Stimulated activated CD8-positive, alpha-beta memory T cell treated with anti-CD3 and anti-CD28 coated beads, Interleukin-7, amount 100 ng/mL, for 4 hours (primary cell): ENCODE results near the gene EDEM1.
A peak's percentile ranks its signal among the peaks of the same experiment; 100 is the strongest.
"Not testable (repeated sequence)": the region's sequence is repeated elsewhere in the genome, so short reads cannot be mapped to it uniquely, and the experiment has no call there.

Source experiments
- DNase-seq, 2 donors: peaks; one replicate each; pipeline ENCODE4 v3.0.0-alpha.2; 2020; ENCODE audit warnings: low read depth in 2 of 2

Gene EDEM1

DNA sequence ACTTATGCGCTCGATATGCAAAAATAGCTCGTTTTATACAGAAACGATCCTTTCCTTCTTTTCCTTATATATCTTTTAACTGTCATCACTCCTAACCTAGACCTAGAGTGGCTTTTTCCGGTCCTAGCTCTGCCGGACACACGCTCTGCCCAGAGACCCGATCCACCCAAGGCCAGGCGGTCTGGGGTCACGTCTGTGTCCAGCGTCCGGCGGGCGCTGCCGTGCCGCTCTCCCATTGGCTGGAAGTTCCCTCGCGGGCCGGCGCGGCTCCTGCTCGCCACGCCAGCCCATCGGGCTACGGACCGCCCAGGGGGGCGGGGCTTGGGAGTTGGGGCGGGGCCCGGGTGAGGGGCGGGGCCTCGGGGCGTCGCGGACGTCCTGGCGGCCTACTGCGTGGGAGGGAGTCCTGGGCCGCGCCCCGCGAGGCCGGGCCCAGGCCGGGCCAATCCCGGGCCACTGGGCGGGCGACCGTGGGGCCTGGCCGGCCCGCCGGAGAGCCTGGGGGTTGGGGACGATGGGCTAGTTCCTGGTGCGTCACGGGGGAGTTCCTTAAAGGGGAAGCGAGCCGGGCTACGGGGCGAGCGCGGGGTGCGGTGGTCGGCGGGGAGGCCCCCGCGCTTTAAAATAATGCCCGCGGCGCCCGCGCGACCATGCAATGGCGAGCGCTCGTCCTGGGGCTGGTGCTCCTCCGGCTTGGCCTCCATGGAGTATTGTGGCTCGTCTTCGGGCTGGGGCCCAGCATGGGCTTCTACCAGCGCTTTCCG is at the start of gene EDEM1:
Gene EDEM1, plus strand, starts transcription at position 552 of the 764 bp plus-strand sequence. Its CDS starts 99 bp downstream, at position 651.
- peak; percentile 81 to 89 for DNase-seq

DNA sequence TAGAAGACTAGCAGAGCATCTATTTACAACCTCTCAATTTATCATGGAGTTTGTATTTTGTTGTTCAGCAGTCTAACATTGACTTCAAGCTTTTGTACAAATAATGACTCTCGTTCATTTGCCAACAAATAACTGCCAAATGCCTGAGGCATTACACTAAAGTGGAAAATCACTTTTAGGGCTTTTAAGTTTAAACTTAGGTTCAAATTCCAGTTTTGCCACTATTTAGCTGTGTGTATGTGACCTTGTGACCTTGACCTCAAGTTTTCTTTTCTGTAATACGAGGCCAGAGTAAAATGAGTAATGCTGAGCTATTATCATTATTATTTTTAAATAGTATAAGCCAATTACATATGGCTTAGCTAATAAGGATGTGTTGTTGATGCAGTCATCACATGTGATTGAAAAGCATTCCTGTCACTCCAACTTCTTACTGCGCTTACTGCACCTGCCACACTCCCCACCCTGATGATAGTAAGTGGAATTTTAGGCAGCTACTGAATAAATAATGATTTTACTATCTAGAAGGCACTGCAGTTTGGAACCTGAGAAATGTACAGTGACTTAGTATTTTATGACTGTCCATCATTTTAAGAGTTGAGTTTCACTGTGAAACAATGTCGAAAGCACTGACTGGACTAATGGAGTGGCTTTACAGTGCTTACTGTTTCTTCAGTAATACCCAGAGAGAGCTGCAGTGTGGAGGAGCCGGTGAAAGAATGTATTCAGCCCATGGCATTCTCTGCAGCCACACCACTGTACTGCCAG is 49.1 kb upstream of the EDEM1 start:
- DNase-seq = no peak

DNA sequence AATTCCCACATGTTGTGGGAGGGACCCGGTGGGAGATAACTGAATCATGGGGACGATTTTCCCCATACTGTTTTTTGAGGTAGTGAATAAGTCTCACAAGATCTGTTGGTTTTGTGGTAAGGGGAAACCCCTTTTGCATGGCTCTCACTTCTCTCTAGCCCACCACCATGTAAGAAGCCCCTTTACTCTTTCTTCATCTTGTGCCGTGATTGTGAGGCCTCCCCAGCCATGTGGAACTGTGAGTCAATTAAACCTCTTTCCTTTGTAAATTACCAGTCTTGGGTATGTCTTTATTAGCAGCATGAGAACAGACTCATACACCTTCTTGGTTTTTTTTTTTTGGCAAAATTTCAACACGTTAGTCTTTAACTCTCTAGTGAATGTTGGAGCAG is 47.3 kb upstream of the EDEM1 start:
- no peak for DNase-seq

DNA sequence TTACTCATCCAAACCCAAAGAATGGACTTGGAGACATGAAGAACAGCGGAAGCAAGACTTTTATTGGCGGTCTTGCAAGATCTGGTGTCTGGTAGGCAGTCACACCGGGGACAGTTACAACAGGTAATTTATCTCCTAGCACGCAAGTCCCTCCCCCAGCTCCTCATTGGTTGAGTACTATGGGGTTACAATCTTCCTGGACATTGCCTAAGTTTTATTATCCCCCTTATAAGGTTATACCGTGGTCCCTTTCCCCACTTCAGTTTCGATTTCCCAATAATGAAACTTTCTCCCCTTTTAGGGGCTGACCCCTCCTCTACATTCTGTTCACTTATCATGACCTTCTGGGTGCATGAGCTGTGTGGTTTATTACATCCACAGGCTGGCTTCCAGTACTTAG is 46.7 kb upstream of the EDEM1 start:
- no peak for DNase-seq

DNA sequence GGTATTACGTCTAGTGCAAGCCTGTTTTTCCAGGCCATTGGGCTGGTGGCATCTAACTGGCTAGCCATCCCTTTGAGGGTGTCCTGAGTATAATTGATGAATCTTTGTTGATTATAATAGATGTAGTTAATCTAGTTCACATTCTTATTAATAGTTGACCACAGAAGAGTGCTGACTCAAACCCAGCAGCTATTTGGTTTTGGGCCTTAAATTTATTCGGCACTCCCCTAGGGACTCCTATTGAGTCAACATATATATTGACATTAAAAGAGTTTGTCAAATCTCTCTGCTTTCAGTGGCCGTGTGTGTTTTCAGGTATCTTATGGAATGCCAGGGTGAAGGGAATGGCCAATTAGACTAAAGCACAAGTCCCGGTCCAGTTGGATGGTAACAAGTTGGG is 45.7 kb upstream of the EDEM1 start:
- DNase-seq = no peak

DNA sequence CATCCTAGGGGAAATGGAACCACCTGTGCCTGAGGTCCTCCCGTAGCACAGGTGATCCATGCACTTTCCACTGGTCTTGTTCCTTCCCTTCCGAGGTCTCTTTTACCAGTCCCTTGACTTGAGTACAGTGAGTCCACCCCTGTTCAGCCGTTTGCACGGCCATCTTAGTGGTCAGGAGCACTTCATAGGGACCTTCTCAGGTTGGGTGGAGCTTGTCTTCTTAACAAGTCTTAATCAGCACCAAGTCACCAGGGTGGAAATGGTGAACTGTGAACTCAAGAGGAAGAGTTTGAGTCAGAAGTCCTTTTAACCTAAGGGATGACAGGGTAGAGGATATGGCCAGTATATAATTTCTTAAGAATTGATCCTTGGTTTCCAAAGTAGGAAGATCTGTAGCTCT is 44.0 kb upstream of the EDEM1 start:
- no peak for DNase-seq

DNA sequence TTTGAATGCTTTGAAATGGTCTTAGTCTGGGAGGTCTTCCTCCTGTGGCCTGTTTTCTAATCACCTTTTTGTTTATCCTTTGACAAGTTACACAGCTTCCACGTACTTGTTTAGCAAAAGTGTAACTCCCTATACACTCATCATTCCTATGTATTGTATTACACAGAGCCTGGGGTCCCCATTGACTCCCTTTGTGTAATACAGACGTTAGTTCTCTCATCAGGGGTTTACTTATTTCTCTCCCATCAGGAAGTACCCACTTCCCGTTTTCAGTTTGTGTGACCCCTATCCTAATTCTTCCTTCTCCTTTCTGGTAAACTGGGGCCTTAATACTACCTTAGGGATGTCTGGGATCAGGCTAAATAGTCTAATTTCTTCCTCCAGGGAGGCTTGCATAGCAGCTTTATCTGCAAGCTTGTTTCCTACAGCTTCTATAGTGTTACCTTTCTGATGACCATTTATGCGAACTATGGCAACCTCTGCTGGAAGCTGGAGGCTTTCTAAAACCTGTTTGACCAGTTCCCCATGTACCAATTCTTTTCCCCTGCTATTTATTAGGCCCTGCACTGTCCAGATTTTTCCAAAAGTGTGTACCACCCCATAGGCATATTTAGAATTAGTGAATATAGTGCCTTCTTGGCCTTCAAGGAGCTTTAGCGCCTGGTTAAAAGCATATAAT is 43.1 kb upstream of the EDEM1 start:
- DNase-seq = no peak

DNA sequence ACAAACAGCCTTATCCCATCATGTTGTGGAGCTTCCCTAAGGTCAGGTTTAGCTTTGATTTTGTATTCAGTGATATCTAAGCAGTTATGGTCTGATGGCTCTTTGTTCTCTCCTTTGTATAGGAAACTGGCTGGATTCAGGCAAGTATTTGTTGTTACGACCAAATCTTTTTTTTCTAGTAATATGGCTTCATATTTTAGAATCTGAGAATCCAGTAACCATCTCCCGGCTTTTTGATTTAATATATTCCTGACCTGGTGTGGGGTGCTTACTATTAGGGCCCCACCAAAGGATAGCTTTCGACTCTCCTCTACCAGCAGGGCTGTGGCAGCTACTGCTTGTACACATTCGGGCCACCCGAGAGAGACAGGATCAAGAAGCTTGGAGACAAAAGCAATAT is 42.4 kb upstream of the EDEM1 start:
- DNase-seq = no peak

DNA sequence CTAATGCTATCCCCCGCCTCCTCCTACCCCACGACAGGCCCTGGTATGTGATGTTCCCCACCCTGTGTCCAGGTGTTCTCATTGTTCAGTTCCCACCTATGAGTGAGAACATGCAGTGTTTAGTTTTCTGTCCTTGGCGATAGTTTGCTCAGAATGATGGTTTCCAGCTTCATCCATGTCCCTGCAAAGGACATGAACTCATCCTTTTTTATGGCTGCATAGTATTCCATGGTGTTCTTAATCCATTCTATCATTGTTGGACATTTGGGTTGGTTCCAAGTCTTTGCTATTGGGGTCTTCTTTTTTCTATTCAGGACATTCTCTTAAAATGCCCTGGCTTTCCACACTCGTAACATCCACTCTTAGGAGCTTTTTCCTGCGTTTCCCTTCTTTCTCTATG is 40.4 kb upstream of the EDEM1 start:
- not testable (repeated sequence) for DNase-seq

DNA sequence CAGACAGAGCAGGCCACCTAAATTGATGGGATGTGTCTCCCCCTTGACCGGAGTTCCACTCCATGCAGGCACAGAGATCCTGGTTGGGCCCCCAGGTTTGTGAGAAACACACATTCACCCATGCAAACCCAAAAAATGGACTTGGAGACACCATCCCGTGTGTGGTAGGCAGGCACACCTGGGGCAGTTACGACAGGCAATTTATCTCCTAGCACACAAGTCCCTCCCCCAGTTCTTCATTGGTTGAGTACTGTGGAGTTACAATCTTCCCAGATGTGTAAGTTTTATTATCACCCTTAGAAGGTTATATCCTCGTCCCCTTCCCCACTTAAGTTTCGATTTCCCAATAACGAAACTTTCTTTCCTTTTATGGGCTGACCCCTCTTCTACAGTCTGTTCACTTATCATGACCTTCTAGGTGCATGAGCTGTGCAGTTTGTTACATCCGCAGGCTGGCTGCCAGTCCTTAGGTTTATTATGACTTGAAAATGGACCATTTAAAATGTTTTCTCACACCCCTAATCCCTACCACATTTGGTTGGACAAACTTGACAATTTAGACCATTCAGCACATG is 38.1 kb upstream of the EDEM1 start:
- DNase-seq = no peak

DNA sequence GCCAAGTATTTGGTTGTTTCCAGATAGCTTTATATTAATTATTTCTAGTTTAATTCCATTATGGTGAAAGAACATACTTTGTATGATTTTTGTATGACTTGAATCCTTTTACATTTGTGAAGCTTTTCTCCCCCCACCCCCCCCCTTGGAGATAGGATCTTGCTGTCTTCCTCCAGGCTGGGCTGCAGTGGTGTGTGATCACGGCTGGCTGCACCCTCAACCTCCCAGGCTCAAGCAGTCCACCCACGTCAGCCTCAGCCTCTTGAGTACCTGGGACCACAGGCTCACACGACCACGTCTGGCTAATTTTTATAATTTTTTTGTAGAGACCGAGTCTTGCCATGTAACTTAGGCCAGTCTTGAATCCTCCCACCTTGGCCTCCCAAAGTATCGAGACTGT is 35.9 kb upstream of the EDEM1 start:
- no peak for DNase-seq

DNA sequence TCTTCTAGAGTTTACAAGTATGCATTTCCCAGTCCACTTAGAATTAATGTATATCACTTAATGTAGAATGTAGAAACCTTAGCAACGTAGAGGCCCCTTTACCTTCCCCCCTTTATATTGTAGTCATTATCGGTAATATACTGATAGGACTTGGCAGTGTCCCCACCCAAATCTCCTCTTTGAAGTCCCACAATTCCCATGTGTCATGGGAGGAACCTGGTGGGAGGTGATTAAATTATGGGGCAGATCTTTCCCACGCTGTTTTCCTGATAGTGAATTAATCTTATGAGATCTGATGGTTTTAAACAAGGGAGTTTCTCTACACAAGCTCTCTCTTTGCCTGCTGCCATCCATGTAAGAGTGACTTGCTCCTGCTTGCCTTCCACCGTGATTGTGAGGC is 34.4 kb upstream of the EDEM1 start:
- DNase-seq = no peak

DNA sequence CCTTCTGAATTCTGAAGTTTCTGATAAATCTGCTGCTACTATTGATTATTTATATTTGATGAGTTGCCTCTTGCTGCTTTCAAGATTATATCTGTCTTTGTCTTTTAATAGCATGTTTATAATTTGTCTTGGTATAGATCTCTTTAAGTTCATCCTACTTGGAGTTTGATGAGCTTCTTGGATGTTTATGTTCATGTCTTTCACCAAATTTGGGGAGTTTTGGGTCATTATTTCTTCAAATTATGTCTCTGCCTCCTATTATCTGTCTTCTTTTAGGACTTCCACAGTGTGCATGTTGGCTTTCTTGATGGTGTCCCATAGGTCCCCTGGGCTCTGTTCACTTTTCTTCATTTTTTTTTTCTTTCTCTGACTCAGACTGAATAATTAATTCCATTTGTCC is 32.3 kb upstream of the EDEM1 start:
- no peak for DNase-seq

DNA sequence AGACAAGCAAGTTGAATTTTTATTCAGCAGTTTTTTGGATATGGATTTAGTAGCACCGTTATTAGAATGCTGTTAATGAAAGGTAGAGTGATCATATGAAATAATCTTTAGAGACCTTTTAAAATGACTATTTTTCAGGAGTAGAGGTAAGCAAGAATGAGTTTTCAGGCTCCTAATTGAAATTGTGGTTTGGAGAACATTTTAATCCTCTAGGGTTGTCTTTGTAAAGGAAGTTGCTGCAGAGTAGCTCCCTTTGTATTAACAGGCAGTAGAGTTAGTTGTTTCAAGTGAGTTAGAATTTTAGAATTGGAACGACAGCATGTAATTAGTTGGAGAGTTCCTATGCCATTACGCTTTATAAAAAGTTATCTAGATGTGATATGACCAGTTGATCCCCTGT is 27.2 kb upstream of the EDEM1 start:
- DNase-seq = no peak

DNA sequence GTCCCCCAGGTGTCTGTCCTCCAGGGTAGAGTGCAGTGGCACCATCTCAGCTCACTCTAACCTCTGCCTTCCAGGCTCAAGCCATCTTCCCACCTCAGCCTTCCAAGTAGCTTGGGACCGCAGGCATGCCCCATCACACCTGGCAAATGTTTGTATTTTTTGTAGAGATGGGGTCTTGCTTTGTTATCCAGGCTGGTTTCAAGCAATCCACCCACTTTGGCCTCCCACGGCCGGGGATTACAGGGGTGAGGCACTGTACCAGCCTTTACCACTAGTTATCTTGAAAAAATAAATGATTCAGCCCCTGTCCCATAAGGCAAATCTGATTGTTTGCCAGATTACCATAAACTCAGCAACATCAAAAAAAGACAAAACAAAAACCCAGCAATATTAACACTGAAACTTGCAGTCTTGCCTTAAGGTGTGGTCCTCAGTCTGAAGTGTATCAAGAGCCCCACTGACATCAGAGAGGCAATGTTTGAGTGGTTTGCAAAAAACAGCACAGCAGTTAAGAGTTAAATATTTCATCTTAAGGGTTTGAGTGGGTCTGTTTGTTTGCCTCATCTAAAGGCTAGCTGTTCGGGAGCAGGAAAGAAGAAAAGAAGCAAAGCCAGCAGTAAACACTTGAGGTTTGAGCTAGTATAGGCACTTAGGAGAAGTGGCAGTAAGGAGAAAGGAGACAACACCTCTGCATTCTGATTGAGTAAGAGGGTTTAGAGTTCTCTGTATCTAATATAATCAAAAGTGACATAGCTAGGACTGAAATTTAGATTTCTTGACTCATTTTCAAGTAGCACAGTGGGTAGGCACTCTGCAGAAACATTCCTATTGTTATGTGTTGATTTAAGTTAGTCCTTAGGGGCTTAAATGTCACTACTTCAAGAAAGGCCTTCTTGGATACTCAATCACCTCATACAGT is 26.3 kb upstream of the EDEM1 start:
- DNase-seq = no peak

DNA sequence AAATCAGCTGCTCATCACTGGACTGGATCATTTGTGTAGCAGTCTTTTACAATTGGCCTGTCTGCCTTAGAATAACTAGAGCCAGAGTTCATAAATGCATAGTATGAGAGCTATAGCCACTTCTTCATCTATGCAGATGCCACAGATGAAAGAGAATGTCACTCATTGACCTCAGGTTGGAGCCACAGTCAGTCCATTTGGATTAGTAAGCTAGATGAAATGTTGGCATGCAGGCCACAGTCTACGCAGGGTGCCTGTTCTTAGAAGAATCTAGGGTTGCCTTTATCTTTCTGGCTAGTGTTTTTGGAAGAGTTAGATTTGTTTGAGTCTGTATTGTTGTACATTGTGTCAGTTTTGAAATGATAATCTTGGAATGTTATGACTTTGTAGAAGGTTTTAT is 25.4 kb upstream of the EDEM1 start:
- no peak for DNase-seq

DNA sequence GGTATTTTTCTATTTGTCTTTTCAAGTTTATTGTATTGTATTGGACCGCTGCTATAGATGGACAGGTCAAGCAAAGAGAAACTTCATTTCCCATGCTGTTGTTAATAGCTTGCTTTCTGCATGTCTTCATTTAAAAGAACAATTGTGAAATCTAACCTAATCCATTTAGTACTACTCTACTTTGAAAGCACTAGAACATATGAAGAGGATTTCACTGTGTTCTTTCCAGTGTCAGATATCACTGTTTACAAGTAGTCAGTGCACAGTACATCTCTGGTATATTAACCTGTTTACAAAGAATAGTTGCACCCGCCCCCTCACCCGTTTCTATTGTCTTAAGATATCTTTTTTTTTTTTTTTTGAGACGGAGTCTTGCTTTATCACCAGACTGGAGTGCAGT is 21.8 kb upstream of the EDEM1 start:
- DNase-seq = no peak

DNA sequence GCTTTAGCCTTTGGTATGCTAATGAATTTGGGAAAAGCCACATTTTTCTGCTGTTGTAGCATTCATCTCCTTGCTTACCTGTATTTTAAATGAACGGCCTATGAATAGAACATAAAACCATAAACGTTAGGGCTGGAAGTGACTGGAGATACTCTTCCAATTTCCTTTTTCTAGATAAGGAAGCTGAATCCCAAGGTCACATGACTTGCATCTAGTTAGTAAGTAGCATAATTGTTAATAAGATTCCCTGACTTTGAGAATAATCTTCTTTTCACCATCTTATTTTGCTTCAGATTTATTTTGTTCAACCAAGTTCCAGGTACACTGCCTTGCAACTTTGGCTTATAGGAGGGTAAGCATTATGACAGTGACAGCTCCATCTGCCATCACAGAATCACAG is 20.7 kb upstream of the EDEM1 start:
- no peak for DNase-seq

DNA sequence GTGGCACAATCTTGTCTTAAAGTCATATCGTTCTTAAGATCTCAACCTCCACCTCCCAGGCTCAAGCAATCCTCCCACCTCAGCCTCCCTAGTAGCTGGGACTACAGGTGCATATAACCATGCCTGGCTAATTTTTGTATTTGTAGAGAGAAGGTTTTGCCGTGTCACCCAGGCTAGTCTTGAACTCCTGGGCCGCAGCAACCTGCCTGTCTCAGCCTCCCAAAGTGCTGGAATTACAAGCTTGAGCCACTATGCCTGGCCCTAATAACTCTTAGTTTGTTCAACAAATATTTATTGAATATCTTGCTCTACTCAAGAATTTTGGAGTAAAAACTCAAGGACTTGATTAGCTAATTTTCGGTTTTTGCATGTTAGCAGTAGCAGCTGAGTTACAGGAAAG is 19.4 kb upstream of the EDEM1 start:
- no peak for DNase-seq

DNA sequence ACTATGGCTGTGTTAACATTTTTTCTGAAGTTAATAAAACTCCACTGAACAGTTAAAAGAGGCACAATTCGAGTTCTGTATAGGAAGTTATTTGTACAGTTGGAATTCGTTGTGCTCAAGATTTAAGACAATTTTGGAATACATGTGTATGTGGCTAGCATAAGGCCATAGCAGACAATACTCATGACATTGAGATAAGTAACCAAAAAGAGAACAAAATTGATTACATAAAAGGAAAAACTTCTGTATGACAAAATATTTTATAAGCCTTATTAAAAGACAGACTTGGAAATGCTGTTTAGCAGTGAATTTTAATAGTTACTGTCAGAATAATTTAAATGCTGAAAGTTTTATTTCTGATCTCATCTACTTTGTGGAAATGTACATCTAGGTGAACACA is 17.7 kb upstream of the EDEM1 start:
- no peak for DNase-seq

DNA sequence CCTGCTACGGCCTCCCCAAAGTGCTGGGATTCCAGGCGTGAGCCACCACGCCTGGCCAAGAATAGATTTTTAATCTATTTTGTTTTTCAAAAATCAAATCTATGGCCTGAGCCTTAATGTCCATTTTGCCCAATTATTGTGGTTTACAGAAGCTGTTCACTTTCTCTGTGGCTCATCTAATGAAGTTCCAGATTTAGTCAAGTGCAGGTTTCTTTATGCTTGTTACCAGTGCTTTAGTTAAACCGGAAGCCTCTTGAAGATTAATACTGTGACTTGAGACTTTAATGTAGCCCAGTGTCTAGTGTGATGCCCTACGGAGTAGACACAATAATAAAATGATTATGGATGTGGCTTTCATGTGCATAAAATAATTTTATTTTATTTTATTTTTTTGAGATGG is 16.5 kb upstream of the EDEM1 start:
- DNase-seq = no peak
